Ishikawa (cell line): ENCODE measurements around the gene GOLGB1.

Experiments
- CREB1 ChIP-seq: IDR thresholded peaks from 2 replicates; pipeline ENCODE4 v1.6.1; 2012; ENCODE audit warnings: low read depth
- EP300 ChIP-seq: IDR thresholded peaks from 2 replicates; pipeline ENCODE4 v1.6.1; 2012; ENCODE audit warnings: borderline replicate concordance
- TEAD4 ChIP-seq: IDR thresholded peaks from 2 replicates; pipeline ENCODE4 v1.6.1; 2012
- YY1 ChIP-seq: IDR thresholded peaks from 2 replicates; pipeline ENCODE4 v1.6.1; 2012; ENCODE audit warnings: low read depth
- TF ChIP-seq, protein P1 (sequence below): IDR thresholded peaks from 2 replicates; pipeline ENCODE4 v1.6.1; 2012

DNA sequence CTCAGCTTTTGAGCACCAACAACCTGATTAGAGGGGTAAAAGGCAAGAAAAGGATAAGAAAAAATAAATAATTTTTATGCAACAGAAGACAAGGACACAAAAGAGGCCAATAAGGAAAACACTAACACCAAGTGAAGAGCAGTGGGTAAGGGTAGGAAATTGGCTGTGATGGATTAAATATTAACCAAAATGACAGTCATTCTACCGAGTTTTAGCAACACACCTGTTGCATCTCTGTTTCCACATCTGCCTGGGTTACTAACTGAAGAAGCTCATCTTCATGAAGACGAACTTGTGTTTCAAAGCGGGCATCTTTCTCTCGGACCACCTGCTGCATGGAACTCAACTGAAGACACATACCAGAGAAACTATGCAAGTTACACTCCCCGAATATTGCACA is 30.1 kb downstream of the GOLGB1 start:
- TF ChIP-seq CREB1, result no peak
- TF ChIP-seq, protein P1, sequence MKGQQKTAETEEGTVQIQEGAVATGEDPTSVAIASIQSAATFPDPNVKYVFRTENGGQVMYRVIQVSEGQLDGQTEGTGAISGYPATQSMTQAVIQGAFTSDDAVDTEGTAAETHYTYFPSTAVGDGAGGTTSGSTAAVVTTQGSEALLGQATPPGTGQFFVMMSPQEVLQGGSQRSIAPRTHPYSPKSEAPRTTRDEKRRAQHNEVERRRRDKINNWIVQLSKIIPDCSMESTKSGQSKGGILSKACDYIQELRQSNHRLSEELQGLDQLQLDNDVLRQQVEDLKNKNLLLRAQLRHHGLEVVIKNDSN, result no peak
- TF ChIP-seq EP300, result no peak
- no peak for TF ChIP-seq TEAD4
- no peak for TF ChIP-seq YY1
